HG03342 (cell line): ENCODE data around the gene FBN2.
"Not testable (repeated sequence)": the region's sequence is repeated elsewhere in the genome, so short reads cannot be mapped to it uniquely, and the experiment has no call there.

ENCODE experiments used
- ATAC-seq: cut with Tn5 transposase; IDR thresholded peaks from one replicate; pipeline ENCODE4 v1.9.1; 2021; ENCODE audit warnings: mild to moderate bottlenecking, moderate library complexity; ENCODE audit not compliant: unreplicated experiment

The FBN2 gene

GRCh38 chr5:128535251-128535650 is 2.8 kb downstream of the FBN2 start:
- no peak for ATAC-seq

- no peak for ATAC-seq
Measured at GRCh38 chr5:128534726-128535125, 3.3 kb downstream of the FBN2 start.

GRCh38 chr5:128532776-128533175 is 5.3 kb downstream of the FBN2 start:
- ATAC-seq: no peak

- no peak for ATAC-seq
Measured at GRCh38 chr5:128532127-128532526, 5.9 kb downstream of the FBN2 start.

GRCh38 chr5:128528637-128529255 is 9.3 kb downstream of the FBN2 start:
- no peak for ATAC-seq

GRCh38 chr5:128528126-128528525 is 9.9 kb downstream of the FBN2 start:
- no peak for ATAC-seq

- no peak for ATAC-seq
Measured at GRCh38 chr5:128527077-128527476, 11.0 kb downstream of the FBN2 start.

GRCh38 chr5:128522336-128522735 is 15.7 kb downstream of the FBN2 start:
- no peak for ATAC-seq

- ATAC-seq: no peak
Measured at GRCh38 chr5:128519827-128520226, 18.2 kb downstream of the FBN2 start.

- ATAC-seq: no peak
Measured at GRCh38 chr5:128516978-128517377, 21.1 kb downstream of the FBN2 start.

- ATAC-seq: no peak
Measured at GRCh38 chr5:128513806-128514205, 24.2 kb downstream of the FBN2 start.

- ATAC-seq: no peak
Measured at GRCh38 chr5:128512894-128513293, 25.2 kb downstream of the FBN2 start.

GRCh38 chr5:128506643-128507042 is 31.4 kb downstream of the FBN2 start:
- ATAC-seq: no peak

- not testable (repeated sequence) for ATAC-seq
Measured at GRCh38 chr5:128503727-128504126, 34.3 kb downstream of the FBN2 start.

GRCh38 chr5:128498844-128499455 is 39.1 kb downstream of the FBN2 start:
- no peak for ATAC-seq

GRCh38 chr5:128494516-128494915 is 43.5 kb downstream of the FBN2 start:
- ATAC-seq: no peak

- no peak for ATAC-seq
Measured at GRCh38 chr5:128493657-128494329, 44.3 kb downstream of the FBN2 start.

GRCh38 chr5:128491291-128491690 is 46.8 kb downstream of the FBN2 start:
- no peak for ATAC-seq

- ATAC-seq: no peak
Measured at GRCh38 chr5:128490761-128491160, 47.3 kb downstream of the FBN2 start.

GRCh38 chr5:128487041-128487440 is 51.0 kb downstream of the FBN2 start:
- ATAC-seq: no peak

- no peak for ATAC-seq
Measured at GRCh38 chr5:128483738-128484137, 54.3 kb downstream of the FBN2 start.

GRCh38 chr5:128480906-128481633 is 57.0 kb downstream of the FBN2 start:
- ATAC-seq: no peak
